ENCODE data around the gene SLMAP.

Gene SLMAP

GRCh38 chr3:57735405-57735804 lies 20.7 kb upstream of the SLMAP start:
- TF ChIP-seq CTCF (IDR thresholded peaks at IDR 0.05; ENCODE audit: control insufficient read depth, extremely low read depth, insufficient read depth), result no peak
- H3K4me3 ChIP-seq (ENCODE audit: low read depth, low read length), result no peak overlapping the region
- DNase-seq (ENCODE audit: low read depth), result no peak

DNA sequence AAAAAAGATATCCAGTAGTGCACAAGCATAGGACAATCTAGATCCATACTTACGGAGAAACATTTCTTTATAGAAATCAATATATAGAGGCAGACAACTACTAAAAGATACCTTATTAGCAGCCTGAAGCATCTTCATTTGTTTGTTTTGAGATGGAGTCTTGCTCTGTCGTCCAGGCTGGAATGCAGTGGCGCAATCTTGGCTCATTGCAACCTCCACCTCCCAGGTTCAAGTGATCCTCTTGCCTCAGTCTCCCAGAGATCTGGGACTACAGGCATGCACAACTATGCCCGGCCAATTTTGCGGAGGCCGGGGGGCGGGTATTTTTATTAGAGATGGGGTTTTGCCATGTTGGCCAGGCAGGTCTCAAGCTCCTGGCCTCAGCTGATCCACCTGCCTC lies 18.3 kb upstream of the SLMAP start:
- no peak for TF ChIP-seq CTCF (IDR thresholded peaks at IDR 0.05; ENCODE audit: control insufficient read depth, extremely low read depth, insufficient read depth)
- DNase-seq (ENCODE audit: low read depth), result no peak
- no peak overlapping the region for H3K4me3 ChIP-seq (ENCODE audit: low read depth, low read length)

- DNase-seq (ENCODE audit: low read depth), result no peak
- TF ChIP-seq CTCF (IDR thresholded peaks at IDR 0.05; ENCODE audit: control insufficient read depth, extremely low read depth, insufficient read depth), result no peak
- H3K4me3 ChIP-seq (ENCODE audit: low read depth, low read length), result no peak overlapping the region
Observed at GRCh38 chr3:57738391-57738790, 17.7 kb upstream of the SLMAP start.

GRCh38 chr3:57740027-57740426 lies 16.1 kb upstream of the SLMAP start:
- no peak for TF ChIP-seq CTCF (IDR thresholded peaks at IDR 0.05; ENCODE audit: control insufficient read depth, extremely low read depth, insufficient read depth)
- DNase-seq (ENCODE audit: low read depth), result no peak
- H3K4me3 ChIP-seq (ENCODE audit: low read depth, low read length), result no peak overlapping the region

DNA sequence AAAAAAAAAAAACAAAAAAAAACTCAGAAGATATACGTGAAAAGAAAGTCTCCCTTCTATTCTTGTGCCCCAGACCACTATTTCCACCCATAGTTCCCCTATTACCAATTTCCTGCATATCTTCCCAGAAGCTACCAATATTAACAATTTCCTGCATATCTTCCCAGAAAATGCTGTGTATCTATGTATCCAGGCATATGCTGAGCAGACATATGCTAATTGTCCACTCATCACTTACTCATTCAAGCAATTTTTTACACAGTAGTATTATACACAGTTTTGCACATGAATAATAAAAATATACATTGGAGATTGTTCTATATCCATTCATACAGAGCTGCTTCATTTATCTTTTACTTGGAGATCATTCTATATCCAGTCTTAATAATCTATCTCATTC lies 12.6 kb upstream of the SLMAP start:
- H3K4me3 ChIP-seq (ENCODE audit: low read depth, low read length), result no peak overlapping the region
- no peak for TF ChIP-seq CTCF (IDR thresholded peaks at IDR 0.05; ENCODE audit: control insufficient read depth, extremely low read depth, insufficient read depth)
- DNase-seq (ENCODE audit: low read depth), result no peak

GRCh38 chr3:57745101-57745500 lies 11.0 kb upstream of the SLMAP start:
- no peak overlapping the region for H3K4me3 ChIP-seq (ENCODE audit: low read depth, low read length)
- no peak for TF ChIP-seq CTCF (IDR thresholded peaks at IDR 0.05; ENCODE audit: control insufficient read depth, extremely low read depth, insufficient read depth)
- DNase-seq (ENCODE audit: low read depth), result no peak

GRCh38 chr3:57746156-57747010 lies 9.7 kb upstream of the SLMAP start:
- H3K4me3 ChIP-seq (ENCODE audit: low read depth, low read length), result no peak overlapping the region
- TF ChIP-seq CTCF (IDR thresholded peaks at IDR 0.05; ENCODE audit: control insufficient read depth, extremely low read depth, insufficient read depth), result no peak
- DNase-seq (ENCODE audit: low read depth), result no peak

Data from LNCaP clone FGC (cell line).